Measurements from ENCODE around the gene PDZRN4. TPM values are rescaled to one million over a fixed set of nuclear protein-coding genes. Genes with fewer than 3 reads are reported as not detected.

Gene PDZRN4
- total and polyA plus RNA-seq, 10 donors = 0.07 to 0.77 (median 0.29) TPM; not detected in 2

DNA sequence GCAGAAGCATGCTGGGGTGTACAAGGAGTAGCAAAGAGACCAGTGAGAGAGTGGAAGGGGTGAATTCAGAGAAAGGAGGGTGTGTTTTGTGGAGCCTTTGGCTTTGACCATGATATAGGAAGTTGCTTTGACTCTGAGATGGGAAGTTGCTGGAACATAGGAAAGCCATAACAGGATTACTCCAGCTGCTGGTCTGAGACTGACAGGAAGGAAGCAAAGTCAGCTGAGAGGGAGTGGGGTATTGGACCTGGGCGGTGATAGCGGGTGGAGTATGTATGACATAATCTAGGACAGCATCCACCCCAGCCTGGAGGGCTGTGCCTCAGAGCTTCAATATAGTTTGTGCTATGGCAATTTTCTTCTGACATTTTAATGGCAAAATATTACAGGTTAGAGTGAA lies 324.4 kb downstream of the PDZRN4 start:
- DNase-seq = no peak
- WGBS, 5 donors = 47 to 83% (median 60%) methylated on average over 2 of the region's 2 CpGs
- intact Hi-C loops (cut with DNase I; ENCODE audit: low total_unique reads) = loop anchor here (10.0 kb wide), 1 partner anchor 402 kb away; no protein-coding TSS in a partner anchor
- peaks cover 0 to 3% (median 0%) of the 10 kb centered on the region in 6 donors for H3K4me1 ChIP-seq
- peak overlapping the region in 1 of 8 donors; percentile 32 for H3K27ac ChIP-seq
- no peaks in the 10 kb centered on the region for H3K9me3 ChIP-seq
- H3K4me3 ChIP-seq = no peak overlapping the region
- TF ChIP-seq POLR2A (IDR thresholded peaks at IDR 0.05) = no peak
- no peak for TF ChIP-seq POLR2AphosphoS5 (IDR thresholded peaks at IDR 0.05)
- TF ChIP-seq CTCF (IDR thresholded peaks at IDR 0.05 in 8 of 11, conservative IDR thresholded peaks at IDR 0.05 in 3 of 11) = no peak
- H3K36me3 ChIP-seq = no peaks in the 10 kb centered on the region
- H3K27me3 ChIP-seq (replicated peaks in 1 of 7) = no peaks in the 10 kb centered on the region

GRCh38 chr12:41514021-41514777 lies 326.1 kb downstream of the PDZRN4 start:
- Histone ChIP-seq H3K4me3 (no peak overlapping the region), H3K9me3 (no peaks in the 10 kb centered on the region), H3K27ac (no peak overlapping the region), H3K4me1 (peaks cover 0 to 3% (median 0%) of the 10 kb centered on the region in 6 donors), H3K27me3 (replicated peaks in 1 of 7) (no peaks in the 10 kb centered on the region), H3K36me3 (no peaks in the 10 kb centered on the region)
- intact Hi-C loops (cut with DNase I; ENCODE audit: low total_unique reads) = loop anchor here (10.0 kb wide), 1 partner anchor 401 kb away; no protein-coding TSS in a partner anchor
- 59 to 72% (median 66%) methylated on average over 4 of the region's 4 CpGs for WGBS, 5 donors
- DNase-seq = no peak
- TF ChIP-seq POLR2AphosphoS5 (IDR thresholded peaks at IDR 0.05) (no peak), POLR2A (IDR thresholded peaks at IDR 0.05) (no peak), CTCF (IDR thresholded peaks at IDR 0.05 in 8 of 11, conservative IDR thresholded peaks at IDR 0.05 in 3 of 11) (no peak)

DNA sequence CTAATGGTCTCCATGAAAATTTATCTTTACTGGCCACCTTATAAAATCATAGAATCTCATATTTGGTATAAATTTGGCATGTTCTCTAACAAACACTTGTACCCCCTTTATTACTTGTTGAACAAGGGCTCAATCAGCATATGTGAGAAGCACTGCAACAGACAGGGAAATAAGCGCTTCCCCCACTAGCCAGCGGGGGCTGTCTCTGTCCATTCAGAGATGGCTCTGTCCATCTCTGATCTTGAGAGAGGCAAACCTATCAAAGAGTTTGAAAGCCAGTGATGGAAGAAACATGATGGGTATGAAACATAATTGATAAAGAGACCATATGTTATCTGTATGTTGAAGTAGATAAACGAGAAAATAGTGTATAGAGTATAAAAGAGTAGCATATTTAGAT lies 326.8 kb downstream of the PDZRN4 start:
- no peak for DNase-seq
- H3K36me3 ChIP-seq = no peaks in the 10 kb centered on the region
- H3K27ac ChIP-seq = no peak overlapping the region
- H3K9me3 ChIP-seq = no peaks in the 10 kb centered on the region
- WGBS, 5 donors = 86 to 95% (median 93%) methylated on average over 3 of the region's 3 CpGs
- TF ChIP-seq POLR2A (IDR thresholded peaks at IDR 0.05) = no peak
- TF ChIP-seq CTCF (IDR thresholded peaks at IDR 0.05 in 8 of 11, conservative IDR thresholded peaks at IDR 0.05 in 3 of 11) = no peak
- TF ChIP-seq POLR2AphosphoS5 (IDR thresholded peaks at IDR 0.05) = no peak
- intact Hi-C loops (cut with DNase I; ENCODE audit: low total_unique reads) = loop anchor here (10.0 kb wide), 1 partner anchor 400 kb away; no protein-coding TSS in a partner anchor
- H3K27me3 ChIP-seq (replicated peaks in 1 of 7) = no peaks in the 10 kb centered on the region
- no peak overlapping the region for H3K4me3 ChIP-seq
- H3K4me1 ChIP-seq = peaks cover 0 to 3% (median 0%) of the 10 kb centered on the region in 6 donors

DNA sequence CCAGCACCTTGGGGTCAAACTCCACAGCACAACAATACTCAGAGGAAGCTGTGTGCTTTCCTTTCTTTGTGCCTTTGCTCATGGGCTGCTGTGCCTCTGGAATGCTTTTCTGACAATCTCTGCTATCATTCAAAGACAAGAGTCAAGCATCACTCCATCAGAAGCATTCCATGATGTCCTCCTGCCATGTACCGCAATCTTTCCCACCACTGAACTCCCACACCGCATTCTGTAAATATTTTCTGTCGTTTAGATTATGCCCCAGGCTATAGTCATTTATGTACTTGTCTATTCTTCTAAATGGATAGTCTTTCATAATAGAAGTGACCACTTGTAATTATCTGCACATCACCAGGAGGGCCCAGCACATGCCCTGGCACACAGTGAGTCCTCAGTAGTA lies 327.8 kb downstream of the PDZRN4 start:
- intact Hi-C loops (cut with DNase I; ENCODE audit: low total_unique reads) = loop anchor here (10.0 kb wide), 1 partner anchor 399 kb away; no protein-coding TSS in a partner anchor
- H3K4me3 ChIP-seq = no peak overlapping the region
- 76 to 86% (median 82%) methylated on average over 3 of the region's 3 CpGs for WGBS, 5 donors
- no peak for DNase-seq
- no peak overlapping the region for H3K27ac ChIP-seq
- no peaks in the 10 kb centered on the region for H3K4me1 ChIP-seq
- H3K9me3 ChIP-seq = no peaks in the 10 kb centered on the region
- H3K36me3 ChIP-seq = no peaks in the 10 kb centered on the region
- H3K27me3 ChIP-seq (replicated peaks in 1 of 7) = no peaks in the 10 kb centered on the region
- TF ChIP-seq POLR2A (IDR thresholded peaks at IDR 0.05) (no peak), CTCF (IDR thresholded peaks at IDR 0.05 in 8 of 11, conservative IDR thresholded peaks at IDR 0.05 in 3 of 11) (no peak), POLR2AphosphoS5 (IDR thresholded peaks at IDR 0.05) (no peak)

All from spleen (tissue), 11 donors.